WTC11 (cell line): ENCODE results near the gene WFS1.

Experiments
- CTCF ChIP-seq: fragments of 200-600 bp; IDR thresholded peaks from 2 replicates; pipeline ENCODE4 v1.8.0; 2022; ENCODE audit warnings: antibody characterized with exemption
- E2F1 ChIP-seq: sonication (generic); formaldehyde crosslinking; IDR thresholded peaks from 2 replicates; pipeline ENCODE4 v1.8.0; 2022; ENCODE audit warnings: mild to moderate bottlenecking, missing genetic modification reagents
- ELF4 ChIP-seq: sonication (generic); formaldehyde crosslinking; IDR thresholded peaks from 2 replicates; pipeline ENCODE4 v1.8.1; 2022; ENCODE audit warnings: low read depth, mild to moderate bottlenecking, moderate library complexity, missing genetic modification reagents
- MAX ChIP-seq: sonication (generic); formaldehyde crosslinking; IDR thresholded peaks from 2 replicates; pipeline ENCODE4 v1.8.0; 2022; ENCODE audit warnings: mild to moderate bottlenecking, missing genetic modification reagents
- MLX ChIP-seq: sonication (generic); formaldehyde crosslinking; IDR thresholded peaks from 2 replicates; pipeline ENCODE4 v1.8.1; 2023; ENCODE audit warnings: mild to moderate bottlenecking, missing genetic modification reagents, moderate library complexity
- NR2C2 ChIP-seq: sonication (generic); formaldehyde crosslinking; IDR thresholded peaks from 2 replicates; pipeline ENCODE4 v1.8.0; 2022; ENCODE audit warnings: mild to moderate bottlenecking, missing genetic modification reagents
- PRRX2 ChIP-seq: fragments of 250-450 bp; sonication (Bioruptor Pico); IDR thresholded peaks from 2 replicates; pipeline ENCODE4 v1.8.0; 2021; ENCODE audit warnings: mild to moderate bottlenecking
- TEAD4 ChIP-seq: sonication (generic); formaldehyde crosslinking; IDR thresholded peaks from 2 replicates; pipeline ENCODE4 v1.8.0; 2022; ENCODE audit warnings: mild to moderate bottlenecking, missing genetic modification reagents
- ZBTB21 ChIP-seq: sonication (generic); formaldehyde crosslinking; IDR thresholded peaks from 2 replicates; pipeline ENCODE4 v1.8.1; 2023; ENCODE audit warnings: mild to moderate bottlenecking, missing genetic modification reagents, borderline replicate concordance

GRCh38 chr4:6290769-6291547 lies 21.3 kb downstream of the WFS1 start:
- TF ChIP-seq TEAD4 (CRISPR knock-in tag), result no peak
- no peak for TF ChIP-seq CTCF
- no peak for TF ChIP-seq ZBTB21 (CRISPR knock-in tag)
- TF ChIP-seq MLX (CRISPR knock-in tag), result no peak
- TF ChIP-seq NR2C2 (CRISPR knock-in tag), result no peak
- TF ChIP-seq MAX (CRISPR knock-in tag), result no peak
- no peak for TF ChIP-seq PRRX2 (CRISPR knock-in tag)
- TF ChIP-seq ELF4, result no peak
- no peak for TF ChIP-seq E2F1
